HepG2 (cell line): Measurements from ENCODE around the gene TMCC1. TPM values are rescaled to one million over a fixed set of nuclear protein-coding genes. Genes with fewer than 3 reads are reported as not detected.

Experiments used
- ATRX ChIP-seq: sonication (generic); formaldehyde crosslinking; IDR thresholded peaks from 2 replicates; pipeline ENCODE4 v1.4.0; 2020; ENCODE audit warnings: missing genetic modification reagents, borderline replicate concordance
- EED ChIP-seq: sonication (generic); formaldehyde crosslinking; IDR thresholded peaks from 2 replicates; pipeline ENCODE4 v1.5.0; 2020; ENCODE audit warnings: mild to moderate bottlenecking, missing genetic modification reagents
- MEIS2 ChIP-seq: sonication (generic); formaldehyde crosslinking; IDR thresholded peaks from 2 replicates; pipeline ENCODE4 v1.9.0; 2021; ENCODE audit warnings: mild to moderate bottlenecking, missing genetic modification reagents
- PHF8 ChIP-seq: sonication (generic); formaldehyde crosslinking; IDR thresholded peaks from 2 replicates; pipeline ENCODE4 v1.5.0; 2020; ENCODE audit warnings: missing genetic modification reagents
- ZNF12 ChIP-seq: sonication (generic); formaldehyde crosslinking; IDR thresholded peaks from 2 replicates; pipeline ENCODE4 v1.5.0; 2020; ENCODE audit warnings: missing genetic modification reagents
- ZNF569 ChIP-seq: sonication (generic); formaldehyde crosslinking; IDR thresholded peaks from 2 replicates; pipeline ENCODE4 v1.5.0; 2020; ENCODE audit warnings: mild to moderate bottlenecking, missing genetic modification reagents, moderate library complexity, borderline replicate concordance
- polyA plus RNA-seq, 8 experiments: library from polyadenylated mRNA; depleted of rRNA in 3 of 8; stranded (reverse) in 7 of 8; unstranded in 1 of 8; fragments of >200 nt; fragmentation: Illumina TruSeq in 4 of 8; extraction: Trizol in 4 of 8; gene quantifications; 2 replicates each; pipeline versions ENCODE4 v1.2.1 to v1.2.3, GENCODE V29; 2011 to 2016; ENCODE audit warnings: low read depth in 4 of 8, missing spikeins in 1 of 8, mixed read lengths in 1 of 8; ENCODE audit not compliant: insufficient read depth in 1 of 8
- total RNA-seq, 5 experiments: library from RNA; depleted of rRNA; stranded (reverse); fragments of >200 nt; fragmentation: Illumina TruSeq; extraction: Trizol; gene quantifications; 2 replicates each; pipeline ENCODE4 v1.2.3, GENCODE V29; 2016; ENCODE audit warnings: low read depth in 1 of 5
- TF ChIP-seq, protein P1 (sequence below): IDR thresholded peaks from 2 replicates; pipeline ENCODE4 v1.6.1; 2018; ENCODE audit warnings: missing genetic modification reagents
- TF ChIP-seq, protein P2 (sequence below): sonication (generic); formaldehyde crosslinking; IDR thresholded peaks from 2 replicates; pipeline ENCODE4 v1.4.0; 2020; ENCODE audit warnings: mild to moderate bottlenecking, low read depth, missing genetic modification reagents
- TF ChIP-seq, protein P3 (sequence below), 2 experiments: fragments of 450-650 bp in 1 of 2; sonication (generic) in 1 of 2; formaldehyde crosslinking in 1 of 2; IDR thresholded peaks; 2 replicates each; pipeline versions ENCODE4 v1.6.1 to v1.8.0; 2016 to 2022; ENCODE audit warnings: antibody characterized with exemption in 1 of 2, mild to moderate bottlenecking in 1 of 2, missing genetic modification reagents in 1 of 2
- TF ChIP-seq, protein P4 (sequence below): sonication (generic); formaldehyde crosslinking; IDR thresholded peaks from 2 replicates; pipeline ENCODE4 v1.4.0; 2020; ENCODE audit warnings: mild to moderate bottlenecking, low read depth, missing genetic modification reagents
- TF ChIP-seq, protein P5 (sequence below): sonication (generic); formaldehyde crosslinking; IDR thresholded peaks from 2 replicates; pipeline ENCODE4 v1.4.0; 2020; ENCODE audit warnings: missing genetic modification reagents, mild to moderate bottlenecking, borderline replicate concordance

Gene TMCC1
- total and polyA plus RNA-seq, 2 of the 13 experiments (the other 11 are each of a cell fraction or from before 2014, with no cell fraction given), result 12.1 to 264 TPM

DNA sequence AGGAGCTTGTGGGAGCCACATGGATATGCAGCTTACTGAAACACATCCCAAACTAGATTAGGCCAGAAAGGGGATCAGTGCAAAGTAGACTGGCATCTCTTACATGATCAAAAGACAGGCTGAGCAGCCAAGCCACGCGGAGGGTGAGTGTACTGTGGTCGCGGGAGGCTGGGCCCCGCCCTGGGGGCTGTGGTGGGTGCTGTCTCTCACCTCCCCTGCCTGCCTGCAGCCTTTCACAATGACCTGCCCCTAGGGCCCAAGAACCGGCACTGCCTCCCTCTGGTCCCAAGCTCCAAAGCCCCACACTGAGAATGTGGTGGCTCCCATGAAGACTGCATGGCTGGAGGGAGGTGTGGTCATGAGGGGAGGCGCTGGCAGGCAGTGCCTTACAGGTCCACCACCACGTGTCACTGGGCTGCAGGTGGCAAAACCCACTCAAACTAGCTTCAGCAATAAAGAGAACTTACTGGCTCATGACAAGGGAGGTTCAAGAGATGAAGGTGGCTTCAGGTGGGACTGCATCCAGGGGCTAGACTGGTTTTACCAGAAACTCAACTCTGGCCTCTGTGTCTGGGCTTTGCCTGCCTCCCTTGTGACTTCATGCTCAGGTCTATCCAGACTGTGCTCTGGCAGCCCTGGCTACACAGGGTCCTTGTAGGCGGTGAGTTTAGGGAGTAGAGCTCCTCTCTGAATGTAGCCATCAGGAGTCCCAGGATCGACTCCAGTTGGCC lies 259.6 kb downstream of the TMCC1 start (continued):
- TF ChIP-seq, protein P1, sequence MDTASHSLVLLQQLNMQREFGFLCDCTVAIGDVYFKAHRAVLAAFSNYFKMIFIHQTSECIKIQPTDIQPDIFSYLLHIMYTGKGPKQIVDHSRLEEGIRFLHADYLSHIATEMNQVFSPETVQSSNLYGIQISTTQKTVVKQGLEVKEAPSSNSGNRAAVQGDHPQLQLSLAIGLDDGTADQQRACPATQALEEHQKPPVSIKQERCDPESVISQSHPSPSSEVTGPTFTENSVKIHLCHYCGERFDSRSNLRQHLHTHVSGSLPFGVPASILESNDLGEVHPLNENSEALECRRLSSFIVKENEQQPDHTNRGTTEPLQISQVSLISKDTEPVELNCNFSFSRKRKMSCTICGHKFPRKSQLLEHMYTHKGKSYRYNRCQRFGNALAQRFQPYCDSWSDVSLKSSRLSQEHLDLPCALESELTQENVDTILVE (CRISPR knock-in tag), result no peak
- TF ChIP-seq ATRX (no peak), PHF8 (no peak), ZNF569 (CRISPR knock-in tag) (no peak), EED (CRISPR knock-in tag) (no peak), ZNF12 (CRISPR knock-in tag) (no peak), MEIS2 (CRISPR knock-in tag) (no peak)
- TF ChIP-seq, protein P2, sequence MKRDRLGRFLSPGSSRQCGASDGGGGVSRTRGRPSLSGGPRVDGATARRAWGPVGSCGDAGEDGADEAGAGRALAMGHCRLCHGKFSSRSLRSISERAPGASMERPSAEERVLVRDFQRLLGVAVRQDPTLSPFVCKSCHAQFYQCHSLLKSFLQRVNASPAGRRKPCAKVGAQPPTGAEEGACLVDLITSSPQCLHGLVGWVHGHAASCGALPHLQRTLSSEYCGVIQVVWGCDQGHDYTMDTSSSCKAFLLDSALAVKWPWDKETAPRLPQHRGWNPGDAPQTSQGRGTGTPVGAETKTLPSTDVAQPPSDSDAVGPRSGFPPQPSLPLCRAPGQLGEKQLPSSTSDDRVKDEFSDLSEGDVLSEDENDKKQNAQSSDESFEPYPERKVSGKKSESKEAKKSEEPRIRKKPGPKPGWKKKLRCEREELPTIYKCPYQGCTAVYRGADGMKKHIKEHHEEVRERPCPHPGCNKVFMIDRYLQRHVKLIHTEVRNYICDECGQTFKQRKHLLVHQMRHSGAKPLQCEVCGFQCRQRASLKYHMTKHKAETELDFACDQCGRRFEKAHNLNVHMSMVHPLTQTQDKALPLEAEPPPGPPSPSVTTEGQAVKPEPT (CRISPR knock-in tag), result no peak
- TF ChIP-seq, protein P3, sequence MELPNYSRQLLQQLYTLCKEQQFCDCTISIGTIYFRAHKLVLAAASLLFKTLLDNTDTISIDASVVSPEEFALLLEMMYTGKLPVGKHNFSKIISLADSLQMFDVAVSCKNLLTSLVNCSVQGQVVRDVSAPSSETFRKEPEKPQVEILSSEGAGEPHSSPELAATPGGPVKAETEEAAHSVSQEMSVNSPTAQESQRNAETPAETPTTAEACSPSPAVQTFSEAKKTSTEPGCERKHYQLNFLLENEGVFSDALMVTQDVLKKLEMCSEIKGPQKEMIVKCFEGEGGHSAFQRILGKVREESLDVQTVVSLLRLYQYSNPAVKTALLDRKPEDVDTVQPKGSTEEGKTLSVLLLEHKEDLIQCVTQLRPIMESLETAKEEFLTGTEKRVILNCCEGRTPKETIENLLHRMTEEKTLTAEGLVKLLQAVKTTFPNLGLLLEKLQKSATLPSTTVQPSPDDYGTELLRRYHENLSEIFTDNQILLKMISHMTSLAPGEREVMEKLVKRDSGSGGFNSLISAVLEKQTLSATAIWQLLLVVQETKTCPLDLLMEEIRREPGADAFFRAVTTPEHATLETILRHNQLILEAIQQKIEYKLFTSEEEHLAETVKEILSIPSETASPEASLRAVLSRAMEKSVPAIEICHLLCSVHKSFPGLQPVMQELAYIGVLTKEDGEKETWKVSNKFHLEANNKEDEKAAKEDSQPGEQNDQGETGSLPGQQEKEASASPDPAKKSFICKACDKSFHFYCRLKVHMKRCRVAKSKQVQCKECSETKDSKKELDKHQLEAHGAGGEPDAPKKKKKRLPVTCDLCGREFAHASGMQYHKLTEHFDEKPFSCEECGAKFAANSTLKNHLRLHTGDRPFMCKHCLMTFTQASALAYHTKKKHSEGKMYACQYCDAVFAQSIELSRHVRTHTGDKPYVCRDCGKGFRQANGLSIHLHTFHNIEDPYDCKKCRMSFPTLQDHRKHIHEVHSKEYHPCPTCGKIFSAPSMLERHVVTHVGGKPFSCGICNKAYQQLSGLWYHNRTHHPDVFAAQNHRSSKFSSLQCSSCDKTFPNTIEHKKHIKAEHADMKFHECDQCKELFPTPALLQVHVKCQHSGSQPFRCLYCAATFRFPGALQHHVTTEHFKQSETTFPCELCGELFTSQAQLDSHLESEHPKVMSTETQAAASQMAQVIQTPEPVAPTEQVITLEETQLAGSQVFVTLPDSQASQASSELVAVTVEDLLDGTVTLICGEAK (IDR thresholded peaks at IDR 0.05), result no peak
- TF ChIP-seq, protein P3 (CRISPR knock-in tag; IDR thresholded peaks at IDR 0.05), result no peak
- TF ChIP-seq, protein P4, sequence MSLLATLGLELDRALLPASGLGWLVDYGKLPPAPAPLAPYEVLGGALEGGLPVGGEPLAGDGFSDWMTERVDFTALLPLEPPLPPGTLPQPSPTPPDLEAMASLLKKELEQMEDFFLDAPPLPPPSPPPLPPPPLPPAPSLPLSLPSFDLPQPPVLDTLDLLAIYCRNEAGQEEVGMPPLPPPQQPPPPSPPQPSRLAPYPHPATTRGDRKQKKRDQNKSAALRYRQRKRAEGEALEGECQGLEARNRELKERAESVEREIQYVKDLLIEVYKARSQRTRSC (CRISPR knock-in tag), result no peak
- TF ChIP-seq, protein P5, sequence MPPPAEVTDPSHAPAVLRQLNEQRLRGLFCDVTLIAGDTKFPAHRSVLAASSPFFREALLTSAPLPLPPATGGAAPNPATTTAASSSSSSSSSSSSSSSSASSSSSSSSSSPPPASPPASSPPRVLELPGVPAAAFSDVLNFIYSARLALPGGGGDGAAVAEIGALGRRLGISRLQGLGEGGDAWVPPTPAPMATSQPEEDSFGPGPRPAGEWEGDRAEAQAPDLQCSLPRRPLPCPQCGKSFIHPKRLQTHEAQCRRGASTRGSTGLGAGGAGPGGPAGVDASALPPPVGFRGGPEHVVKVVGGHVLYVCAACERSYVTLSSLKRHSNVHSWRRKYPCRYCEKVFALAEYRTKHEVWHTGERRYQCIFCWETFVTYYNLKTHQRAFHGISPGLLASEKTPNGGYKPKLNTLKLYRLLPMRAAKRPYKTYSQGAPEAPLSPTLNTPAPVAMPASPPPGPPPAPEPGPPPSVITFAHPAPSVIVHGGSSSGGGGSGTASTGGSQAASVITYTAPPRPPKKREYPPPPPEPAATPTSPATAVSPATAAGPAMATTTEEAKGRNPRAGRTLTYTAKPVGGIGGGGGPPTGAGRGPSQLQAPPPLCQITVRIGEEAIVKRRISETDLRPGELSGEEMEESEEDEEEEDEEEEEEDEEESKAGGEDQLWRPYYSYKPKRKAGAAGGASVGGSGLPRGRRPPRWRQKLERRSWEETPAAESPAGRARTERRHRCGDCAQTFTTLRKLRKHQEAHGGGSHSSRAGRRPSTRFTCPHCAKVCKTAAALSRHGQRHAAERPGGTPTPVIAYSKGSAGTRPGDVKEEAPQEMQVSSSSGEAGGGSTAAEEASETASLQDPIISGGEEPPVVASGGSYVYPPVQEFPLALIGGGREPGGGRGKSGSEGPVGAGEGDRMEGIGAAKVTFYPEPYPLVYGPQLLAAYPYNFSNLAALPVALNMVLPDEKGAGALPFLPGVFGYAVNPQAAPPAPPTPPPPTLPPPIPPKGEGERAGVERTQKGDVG (CRISPR knock-in tag), result no peak
